Suprapubic skin (tissue), 4 donors: ENCODE results near the gene NUP93. TPM values are rescaled to one million over a fixed set of nuclear protein-coding genes. Genes with fewer than 3 reads are reported as not detected.

Experiments
- DNase-seq, 2 donors: peaks; one replicate each; pipeline ENCODE4 v3.0.0-alpha.2; 2019; ENCODE audit warnings: low spot score in 2 of 2
- H3K27ac ChIP-seq: fragments of 200-600 bp; sonication (generic); one replicate; pipeline ENCODE4 v1.5.1; 2019
- H3K27me3 ChIP-seq: fragments of 200-600 bp; sonication (generic); one replicate; pipeline ENCODE4 v1.5.1; 2019
- H3K36me3 ChIP-seq: fragments of 200-600 bp; sonication (generic); one replicate; pipeline ENCODE4 v1.5.1; 2019
- H3K4me1 ChIP-seq: fragments of 200-600 bp; sonication (generic); one replicate; pipeline ENCODE4 v1.5.1; 2019
- H3K4me3 ChIP-seq: fragments of 200-600 bp; sonication (generic); one replicate; pipeline ENCODE4 v1.5.1; 2019; ENCODE audit warnings: mild to moderate bottlenecking
- H3K9me3 ChIP-seq: fragments of 200-600 bp; sonication (generic); one replicate; pipeline ENCODE4 v1.5.1; 2019
- CTCF ChIP-seq, 2 donors: fragments of 200-600 bp in 1 of 2; fragments of 450-650 bp in 1 of 2; sonication (generic) in 1 of 2; IDR thresholded peaks; one replicate each; pipeline ENCODE4 v1.5.1; 2016 to 2019; ENCODE audit warnings: antibody characterized with exemption in 2 of 2, mild to moderate bottlenecking in 1 of 2, moderate library complexity in 1 of 2
- EP300 ChIP-seq: sonication (generic); formaldehyde crosslinking; IDR thresholded peaks from one replicate; pipeline ENCODE4 v1.6.1; 2017; ENCODE audit warnings: antibody characterized with exemption
- POLR2A ChIP-seq, 2 donors: fragments of 450-650 bp; IDR thresholded peaks; one replicate each; pipeline ENCODE4 v1.6.1; 2017; ENCODE audit warnings: antibody characterized with exemption in 2 of 2, mild to moderate bottlenecking in 2 of 2, moderate library complexity in 2 of 2
- POLR2AphosphoS5 ChIP-seq, 3 donors: sonication (generic); formaldehyde crosslinking; IDR thresholded peaks; one replicate each; pipeline ENCODE4 v1.6.1; 2017; ENCODE audit warnings: antibody characterized with exemption in 3 of 3
- WGBS: methylation state at CpG from one replicate; pipeline ENCODE4 v1.1.5; 2018; 5-methylcytosine and 5-hydroxymethylcytosine counted together
- total RNA-seq, 4 donors: library from RNA; depleted of rRNA; stranded (reverse); fragments of >200 nt; gene quantifications; one replicate each; pipeline ENCODE4 v1.1.0, GENCODE V29; 2016

NUP93 gene
- total RNA-seq, 4 donors from 2014 or later: 27.9 to 56.6 (median 44.1) TPM

GRCh38 chr16:56814537-56815432, 84.9 kb downstream of the NUP93 start:
- no peak for TF ChIP-seq POLR2A (IDR thresholded peaks at IDR 0.05)
- no peak for TF ChIP-seq EP300
- TF ChIP-seq CTCF (IDR thresholded peaks at IDR 0.05): no peak
- TF ChIP-seq POLR2AphosphoS5 (IDR thresholded peaks at IDR 0.05): no peak
- Histone ChIP-seq H3K36me3 (peaks cover 12% of the 10 kb centered on the region), H3K27me3 (no peaks in the 10 kb centered on the region), H3K4me3 (no peak overlapping the region), H3K9me3 (no peaks in the 10 kb centered on the region), H3K27ac (no peak overlapping the region), H3K4me1 (no peaks in the 10 kb centered on the region)
- 67% methylated on average over 9 of the region's 9 CpGs for WGBS
- DNase-seq: no peak

- Histone ChIP-seq H3K36me3 (peaks cover 16% of the 10 kb centered on the region), H3K27me3 (no peaks in the 10 kb centered on the region), H3K9me3 (no peaks in the 10 kb centered on the region), H3K4me1 (no peaks in the 10 kb centered on the region), H3K4me3 (no peak overlapping the region), H3K27ac (no peak overlapping the region)
- DNase-seq: no peak
- TF ChIP-seq POLR2AphosphoS5 (IDR thresholded peaks at IDR 0.05) (no peak), POLR2A (IDR thresholded peaks at IDR 0.05) (no peak), CTCF (IDR thresholded peaks at IDR 0.05) (no peak), EP300 (no peak)
Observed at GRCh38 chr16:56815721-56816120, 85.8 kb downstream of the NUP93 start.

- DNase-seq: no peak
- Histone ChIP-seq H3K36me3 (peaks cover 29% of the 10 kb centered on the region), H3K4me1 (no peaks in the 10 kb centered on the region), H3K27me3 (no peaks in the 10 kb centered on the region), H3K9me3 (no peaks in the 10 kb centered on the region), H3K27ac (no peak overlapping the region), H3K4me3 (no peak overlapping the region)
- TF ChIP-seq CTCF (IDR thresholded peaks at IDR 0.05): no peak
- TF ChIP-seq EP300: no peak
- no peak for TF ChIP-seq POLR2A (IDR thresholded peaks at IDR 0.05)
- no peak for TF ChIP-seq POLR2AphosphoS5 (IDR thresholded peaks at IDR 0.05)
Observed at GRCh38 chr16:56817056-56817455, 87.1 kb downstream of the NUP93 start.

GRCh38 chr16:56817938-56818337, 88.0 kb downstream of the NUP93 start:
- TF ChIP-seq CTCF (IDR thresholded peaks at IDR 0.05) (no peak), EP300 (no peak), POLR2A (IDR thresholded peaks at IDR 0.05) (no peak), POLR2AphosphoS5 (IDR thresholded peaks at IDR 0.05) (no peak)
- DNase-seq: no peak
- H3K27ac ChIP-seq: no peak overlapping the region
- no peaks in the 10 kb centered on the region for H3K9me3 ChIP-seq
- peaks cover 36% of the 10 kb centered on the region for H3K36me3 ChIP-seq
- no peaks in the 10 kb centered on the region for H3K27me3 ChIP-seq
- H3K4me3 ChIP-seq: no peak overlapping the region
- 100% methylated on average over 1 of the region's 1 CpG for WGBS
- no peaks in the 10 kb centered on the region for H3K4me1 ChIP-seq

GRCh38 chr16:56823081-56823733, 93.3 kb downstream of the NUP93 start:
- Histone ChIP-seq H3K9me3 (no peaks in the 10 kb centered on the region), H3K4me3 (no peak overlapping the region), H3K4me1 (peaks cover 5% of the 10 kb centered on the region), H3K27ac (no peak overlapping the region), H3K27me3 (no peaks in the 10 kb centered on the region), H3K36me3 (peaks cover 68% of the 10 kb centered on the region)
- TF ChIP-seq POLR2A (IDR thresholded peaks at IDR 0.05) (no peak), CTCF (IDR thresholded peaks at IDR 0.05) (no peak), EP300 (no peak), POLR2AphosphoS5 (IDR thresholded peaks at IDR 0.05) (no peak)
- DNase-seq: no peak
- WGBS: 86% methylated on average over 12 of the region's 12 CpGs
